Caco-2 (cell line): ENCODE data around the gene PSMA8. TPM values are rescaled to one million over a fixed set of nuclear protein-coding genes. Genes with fewer than 3 reads are reported as not detected.
"Not testable (repeated sequence)": the region's sequence is repeated elsewhere in the genome, so short reads cannot be mapped to it uniquely, and the experiment has no call there.

Experiments used
- BruUV-seq: library from RNA; stranded (reverse); fragments of 400-500 nt; replicated peaks from 2 replicates; lab custom pipeline; 2021; lab: Mats Ljungman, UMichigan
- CTCF ChIA-PET: fragments of 300-600 bp; sonication (Branson Sonifier 250); formaldehyde crosslinking; loops from one replicate; lab custom pipeline; 2022; ENCODE audit warnings: antibody characterized with exemption; lab: Charles Lee
- POLR2A ChIA-PET: fragments of 300-600 bp; sonication (Branson Sonifier 250); formaldehyde crosslinking; loops from one replicate; lab custom pipeline; 2022; ENCODE audit warnings: antibody characterized with exemption; lab: Charles Lee
- DNase-seq, 2 experiments: peaks; one replicate each; pipeline versions ENCODE4 v3.0.0 to v3.0.0-alpha.2; 2020 to 2022
- H3K27me3 ChIP-seq: replicated peaks from 2 replicates; pipeline ENCODE4 v1.6.0; 2011; ENCODE audit warnings: low read length; ENCODE audit not compliant: control insufficient read depth, insufficient read depth
- H3K36me3 ChIP-seq: 2 replicates; pipeline ENCODE4 v1.5.1; 2011; ENCODE audit warnings: low read length; ENCODE audit not compliant: control insufficient read depth, insufficient read depth
- H3K4me1 ChIP-seq: fragments of 250-450 bp; sonication (Bioruptor Pico); 2 replicates; pipeline ENCODE4 v1.5.1; 2020; ENCODE audit warnings: mild to moderate bottlenecking
- H3K4me3 ChIP-seq: 2 replicates; pipeline ENCODE4 v1.5.1; 2011; ENCODE audit warnings: low read depth, mild to moderate bottlenecking, control low read depth, low read length
- H3K9me3 ChIP-seq: fragments of 250-450 bp; sonication (Bioruptor Pico); 2 replicates; pipeline ENCODE4 v1.5.1; 2020; ENCODE audit warnings: mild to moderate bottlenecking, moderate library complexity
- H3K27ac Mint-ChIP-seq: one replicate; pipeline ENCODE4 v1.8.0; 2022; ENCODE audit warnings: mixed read lengths; ENCODE audit not compliant: unreplicated experiment
- H3K27me3 Mint-ChIP-seq: one replicate; pipeline ENCODE4 v1.8.0; 2022; ENCODE audit warnings: mixed read lengths; ENCODE audit not compliant: insufficient read depth, unreplicated experiment
- H3K36me3 Mint-ChIP-seq: one replicate; pipeline ENCODE4 v1.8.0; 2022; ENCODE audit warnings: mild to moderate bottlenecking, mixed read lengths; ENCODE audit not compliant: insufficient read depth, unreplicated experiment
- H3K4me1 Mint-ChIP-seq: one replicate; pipeline ENCODE4 v1.8.0; 2022; ENCODE audit warnings: low read depth, mixed read lengths; ENCODE audit not compliant: unreplicated experiment
- H3K4me3 Mint-ChIP-seq: one replicate; pipeline ENCODE4 v1.8.0; 2022; ENCODE audit warnings: mild to moderate bottlenecking, moderate library complexity, mixed read lengths; ENCODE audit not compliant: unreplicated experiment
- H3K9me3 Mint-ChIP-seq: one replicate; pipeline ENCODE4 v1.8.0; 2022; ENCODE audit warnings: mixed read lengths; ENCODE audit not compliant: unreplicated experiment
- intact Hi-C: fragments of 100-400 bp; cut with micrococcal nuclease; formaldehyde crosslinking; loops from one replicate; pipeline ENCODE4 v1.10.0; 2022; ENCODE audit not compliant: unreplicated experiment
- total RNA-seq: library from RNA; stranded (reverse); gene quantifications from 2 replicates; pipeline ENCODE4 v1.2.3, GENCODE V29; 2022
- TF ChIP-seq, protein P1 (sequence below), 2 experiments: fragments of 200-600 bp in 1 of 2; IDR thresholded peaks; 1 replicate in 1 of 2; 2 replicates in 1 of 2; pipeline versions ENCODE4 v1.5.1 to v1.8.0; 2011 to 2022; ENCODE audit warnings: antibody characterized with exemption in 1 of 2, control low read depth in 1 of 2, inconsistent platforms in 1 of 2, low read depth in 1 of 2, low read length in 1 of 2, mild to moderate bottlenecking in 1 of 2, moderate library complexity in 1 of 2; ENCODE audit not compliant: insufficient read depth in 1 of 2, severe bottlenecking in 1 of 2, unreplicated experiment in 1 of 2

PSMA8 gene
- total RNA-seq, 1 experiment from 2014 or later, result not detected

DNA sequence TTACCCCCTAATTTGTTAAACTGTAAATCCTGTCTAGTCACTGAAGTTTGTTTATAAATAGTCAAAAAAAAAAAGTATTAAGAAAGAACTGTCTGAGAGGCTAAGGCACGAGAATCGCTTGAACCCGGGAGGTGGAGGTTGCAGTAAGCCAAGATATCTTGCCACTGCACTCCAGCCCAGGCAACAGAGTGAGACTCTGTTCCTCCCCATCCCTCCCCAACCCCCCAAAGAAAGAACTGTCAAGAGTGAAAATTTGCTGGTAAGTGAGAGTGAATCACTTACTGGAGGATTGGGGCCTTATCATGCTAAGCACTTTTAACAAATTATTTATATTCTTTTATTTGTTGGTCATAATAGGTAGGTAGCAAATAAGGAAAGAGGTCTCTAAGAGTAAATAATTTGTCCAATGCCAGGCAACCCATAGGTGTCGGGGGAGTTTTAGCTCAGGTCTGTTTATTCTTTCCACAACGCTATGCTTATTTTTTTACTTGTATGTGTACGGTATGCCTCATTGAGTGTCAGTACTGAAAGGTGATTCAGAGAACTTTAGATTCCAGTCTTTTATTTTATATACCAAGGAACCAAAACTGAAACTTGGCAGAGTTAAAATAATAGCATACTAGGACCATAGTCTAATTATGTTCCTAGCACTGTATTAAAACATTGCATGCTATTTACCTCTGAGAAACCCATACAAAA lies 95.0 kb downstream of the PSMA8 start:
- H3K36me3 Mint-ChIP-seq, result no peaks in the 10 kb centered on the region
- POLR2A ChIA-PET, result no interaction called here
- no peaks in the 10 kb centered on the region for H3K9me3 Mint-ChIP-seq
- H3K27me3 Mint-ChIP-seq, result no peaks in the 10 kb centered on the region
- intact Hi-C loops, result no loop called here
- peaks cover 7% of the 10 kb centered on the region for H3K4me1 Mint-ChIP-seq
- H3K4me1 ChIP-seq, result no peaks in the 10 kb centered on the region
- TF ChIP-seq, protein P1, sequence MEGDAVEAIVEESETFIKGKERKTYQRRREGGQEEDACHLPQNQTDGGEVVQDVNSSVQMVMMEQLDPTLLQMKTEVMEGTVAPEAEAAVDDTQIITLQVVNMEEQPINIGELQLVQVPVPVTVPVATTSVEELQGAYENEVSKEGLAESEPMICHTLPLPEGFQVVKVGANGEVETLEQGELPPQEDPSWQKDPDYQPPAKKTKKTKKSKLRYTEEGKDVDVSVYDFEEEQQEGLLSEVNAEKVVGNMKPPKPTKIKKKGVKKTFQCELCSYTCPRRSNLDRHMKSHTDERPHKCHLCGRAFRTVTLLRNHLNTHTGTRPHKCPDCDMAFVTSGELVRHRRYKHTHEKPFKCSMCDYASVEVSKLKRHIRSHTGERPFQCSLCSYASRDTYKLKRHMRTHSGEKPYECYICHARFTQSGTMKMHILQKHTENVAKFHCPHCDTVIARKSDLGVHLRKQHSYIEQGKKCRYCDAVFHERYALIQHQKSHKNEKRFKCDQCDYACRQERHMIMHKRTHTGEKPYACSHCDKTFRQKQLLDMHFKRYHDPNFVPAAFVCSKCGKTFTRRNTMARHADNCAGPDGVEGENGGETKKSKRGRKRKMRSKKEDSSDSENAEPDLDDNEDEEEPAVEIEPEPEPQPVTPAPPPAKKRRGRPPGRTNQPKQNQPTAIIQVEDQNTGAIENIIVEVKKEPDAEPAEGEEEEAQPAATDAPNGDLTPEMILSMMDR (IDR thresholded peaks at IDR 0.05; ENCODE audit: insufficient read depth in 1 of 2, low read depth in 1 of 2, low read length in 1 of 2, severe bottlenecking in 1 of 2, unreplicated experiment in 1 of 2), result no peak
- H3K36me3 ChIP-seq, result no peaks in the 10 kb centered on the region
- CTCF ChIA-PET, result no interaction called here
- H3K27me3 ChIP-seq, result no peaks in the 10 kb centered on the region
- no peak overlapping the region for H3K27ac Mint-ChIP-seq
- H3K4me3 ChIP-seq, result no peak overlapping the region
- no TSS peak for BruUV-seq
- H3K4me3 Mint-ChIP-seq, result no peak overlapping the region
- no peak for DNase-seq
- H3K9me3 ChIP-seq, result no peaks in the 10 kb centered on the region

- Mint-ChIP-seq H3K27ac (no peak overlapping the region), H3K36me3 (no peaks in the 10 kb centered on the region), H3K4me1 (peaks cover 7% of the 10 kb centered on the region), H3K4me3 (no peak overlapping the region), H3K27me3 (no peaks in the 10 kb centered on the region), H3K9me3 (no peaks in the 10 kb centered on the region)
- intact Hi-C loops, result no loop called here
- TF ChIP-seq, protein P1 (IDR thresholded peaks at IDR 0.05; ENCODE audit: insufficient read depth in 1 of 2, low read depth in 1 of 2, low read length in 1 of 2, severe bottlenecking in 1 of 2, unreplicated experiment in 1 of 2), result no peak
- DNase-seq, result no peak
- no peaks in the 10 kb centered on the region for H3K9me3 ChIP-seq
- ChIA-PET CTCF (no interaction called here), POLR2A (no interaction called here)
- no peaks in the 10 kb centered on the region for H3K4me1 ChIP-seq
- H3K4me3 ChIP-seq, result no peak overlapping the region
- no peaks in the 10 kb centered on the region for H3K36me3 ChIP-seq
- no peaks in the 10 kb centered on the region for H3K27me3 ChIP-seq
- no TSS peak for BruUV-seq
These were observed 96.8 kb downstream of the PSMA8 start for GRCh38 chr18:26230497-26230896.

DNA sequence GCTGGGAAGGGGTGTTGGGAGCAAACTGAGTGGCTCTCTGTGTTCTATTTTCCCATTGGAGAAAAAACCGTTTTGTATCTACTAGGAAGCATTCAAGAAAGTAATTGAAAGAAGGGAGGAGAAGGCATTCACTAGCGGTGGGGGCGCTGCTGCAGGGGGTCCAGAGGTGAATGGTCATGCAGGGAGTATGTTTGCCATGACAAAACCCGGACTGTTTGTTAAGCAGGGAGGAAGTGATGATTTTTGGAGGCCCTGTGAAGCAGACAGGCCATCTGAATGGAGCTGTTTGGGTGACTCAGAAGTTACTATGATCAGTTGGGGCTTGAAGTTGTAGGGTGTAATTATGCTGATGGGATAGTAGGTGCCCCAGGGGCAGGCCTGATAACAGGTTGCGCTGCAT lies 99.5 kb downstream of the PSMA8 start:
- no peaks in the 10 kb centered on the region for H3K27me3 ChIP-seq
- H3K9me3 ChIP-seq, result no peaks in the 10 kb centered on the region
- Mint-ChIP-seq H3K36me3 (no peaks in the 10 kb centered on the region), H3K4me3 (no peak overlapping the region), H3K27me3 (no peaks in the 10 kb centered on the region), H3K27ac (peak overlapping the region; percentile 13), H3K4me1 (peaks cover 7% of the 10 kb centered on the region), H3K9me3 (no peaks in the 10 kb centered on the region)
- H3K4me1 ChIP-seq, result no peaks in the 10 kb centered on the region
- CTCF ChIA-PET, result no interaction called here
- intact Hi-C loops, result no loop called here
- POLR2A ChIA-PET, result no interaction called here
- H3K4me3 ChIP-seq, result no peak overlapping the region
- TF ChIP-seq, protein P1 (IDR thresholded peaks at IDR 0.05; ENCODE audit: insufficient read depth in 1 of 2, low read depth in 1 of 2, low read length in 1 of 2, severe bottlenecking in 1 of 2, unreplicated experiment in 1 of 2), result no peak
- no peak for DNase-seq
- H3K36me3 ChIP-seq, result no peaks in the 10 kb centered on the region
- BruUV-seq, result no TSS peak

DNA sequence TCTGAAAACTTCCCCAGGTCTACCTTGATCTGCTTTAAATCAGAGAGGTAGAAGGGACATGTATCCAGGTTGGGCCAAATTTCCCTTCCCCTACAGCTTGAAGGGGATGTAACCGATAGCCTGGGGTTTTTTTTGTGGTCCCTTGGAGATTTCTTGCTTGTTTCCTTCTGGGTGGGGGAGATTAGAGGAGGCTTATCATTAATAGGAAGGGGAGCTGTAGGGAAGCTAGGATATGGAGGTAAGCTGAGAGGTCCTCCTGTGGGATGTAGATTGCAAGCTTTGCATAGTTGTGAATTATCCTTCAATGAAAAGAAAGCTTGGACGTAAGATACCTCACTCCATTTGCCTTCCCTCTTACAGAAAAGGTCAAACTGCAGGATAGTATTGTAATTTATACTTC lies 103.7 kb downstream of the PSMA8 start:
- BruUV-seq, H3K27me3 ChIP-seq, intact Hi-C loops, H3K4me3 ChIP-seq, H3K4me1 Mint-ChIP-seq, H3K36me3 ChIP-seq, H3K36me3 Mint-ChIP-seq, DNase-seq, POLR2A ChIA-PET, CTCF ChIA-PET, H3K27me3 Mint-ChIP-seq, H3K4me1 ChIP-seq, H3K9me3 Mint-ChIP-seq, H3K9me3 ChIP-seq, H3K27ac Mint-ChIP-seq, H3K4me3 Mint-ChIP-seq: not testable (repeated sequence)

DNA sequence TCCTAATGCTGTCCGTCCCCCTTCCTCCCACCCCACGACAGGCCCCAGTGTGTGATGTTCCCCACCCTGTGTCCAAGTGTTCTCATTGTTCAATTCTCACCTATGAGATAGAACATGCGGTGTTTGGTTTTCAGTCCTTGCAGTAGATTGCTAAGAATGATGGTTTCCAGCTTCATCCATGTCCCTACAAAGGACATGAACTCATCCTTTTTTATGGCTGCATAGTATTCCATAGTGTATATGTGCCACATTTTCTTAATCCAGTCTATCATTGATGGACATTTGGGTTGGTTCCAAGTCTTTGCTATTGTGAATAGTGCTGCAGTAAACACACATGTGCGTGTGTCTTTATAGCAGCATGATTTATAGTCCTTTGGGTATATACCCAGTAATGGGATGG lies 105.0 kb downstream of the PSMA8 start:
- H3K9me3 Mint-ChIP-seq, BruUV-seq, intact Hi-C loops, H3K27ac Mint-ChIP-seq, H3K27me3 ChIP-seq, H3K4me1 ChIP-seq, H3K4me3 ChIP-seq, H3K4me1 Mint-ChIP-seq, H3K4me3 Mint-ChIP-seq, CTCF ChIA-PET, H3K27me3 Mint-ChIP-seq, H3K36me3 ChIP-seq, H3K36me3 Mint-ChIP-seq, DNase-seq, H3K9me3 ChIP-seq, POLR2A ChIA-PET: not testable (repeated sequence)
